Measurements from ENCODE around the gene DCHS1. TPM values are rescaled to one million over a fixed set of nuclear protein-coding genes. Genes with fewer than 3 reads are reported as not detected.

DCHS1 gene
- total RNA-seq, 1 experiment from 2014 or later: 14.2 TPM

GRCh38 chr11:6666302-6667183 is 10.9 kb upstream of the DCHS1 start:
- Mint-ChIP-seq H3K4me1 (no peaks in the 10 kb centered on the region), H3K4me3 (no peak overlapping the region), H3K27ac (no peak overlapping the region), H3K36me3 (no peaks in the 10 kb centered on the region), H3K9me3 (no peaks in the 10 kb centered on the region), H3K27me3 (ENCODE audit: low read depth) (peaks cover 2% of the 10 kb centered on the region; the same call in 1 of the 2 replicates)
- ChIA-PET CTCF (interaction anchor here (0.6 to 3.0 kb wide), 9 partner anchors 8 to 408 kb away, joined by 3 to 13 read pairs (median 6); partner anchors contain the start of genes MRPL17 and TAF10), POLR2A (no interaction called here)
- DNase-seq (ENCODE audit: low spot score) (no peak), ATAC-seq (no peak)
- no peak for TF ChIP-seq SMAD4 (CRISPR knock-in tag; IDR thresholded peaks at IDR 0.05)
- no peak for TF ChIP-seq GRHL2 (CRISPR knock-in tag; IDR thresholded peaks at IDR 0.05; ENCODE audit: insufficient replicate concordance, severe bottlenecking)
- TF ChIP-seq EMX1 (CRISPR knock-in tag; IDR thresholded peaks at IDR 0.05): no peak
- TF ChIP-seq RORB (CRISPR knock-in tag; IDR thresholded peaks at IDR 0.05): no peak
- TF ChIP-seq PREB (CRISPR knock-in tag; IDR thresholded peaks at IDR 0.05; ENCODE audit: borderline replicate concordance): no peak
- TF ChIP-seq AR (CRISPR knock-in tag; IDR thresholded peaks at IDR 0.05): no peak
- TF ChIP-seq TEAD1 (CRISPR knock-in tag; IDR thresholded peaks at IDR 0.05): no peak
- no peak for TF ChIP-seq FOXP4 (CRISPR knock-in tag; IDR thresholded peaks at IDR 0.05)
- TF ChIP-seq NFYB (CRISPR knock-in tag; conservative IDR thresholded peaks at IDR 0.05; ENCODE audit: low read depth): no peak
- TF ChIP-seq SP1 (CRISPR knock-in tag; conservative IDR thresholded peaks at IDR 0.05): no peak
- no peak for TF ChIP-seq ATF3 (CRISPR knock-in tag; conservative IDR thresholded peaks at IDR 0.05)
- no peak for TF ChIP-seq CREM (CRISPR knock-in tag; IDR thresholded peaks at IDR 0.05)
- TF ChIP-seq ZNF121 (CRISPR knock-in tag; IDR thresholded peaks at IDR 0.05): no peak
- TF ChIP-seq SMAD3 (CRISPR knock-in tag; IDR thresholded peaks at IDR 0.05; ENCODE audit: borderline replicate concordance): no peak
- TF ChIP-seq USF2 (CRISPR knock-in tag; IDR thresholded peaks at IDR 0.05): no peak
- TF ChIP-seq TP53 (CRISPR knock-in tag; IDR thresholded peaks at IDR 0.05): no peak
- no peak for TF ChIP-seq ZNF416 (CRISPR knock-in tag; IDR thresholded peaks at IDR 0.05)

GRCh38 chr11:6664551-6664950 is 8.9 kb upstream of the DCHS1 start:
- H3K4me1 Mint-ChIP-seq: no peaks in the 10 kb centered on the region
- no peak overlapping the region for H3K4me3 Mint-ChIP-seq
- ChIA-PET CTCF (no interaction called here), POLR2A (no interaction called here)
- H3K27ac Mint-ChIP-seq: no peak overlapping the region
- DNase-seq (ENCODE audit: low spot score) (no peak), ATAC-seq (no peak)
- 0 out of 2 replicates have a peak, but pooled peaks cover 2% of the 10 kb centered on the region for H3K27me3 Mint-ChIP-seq (ENCODE audit: low read depth)
- no peaks in the 10 kb centered on the region for H3K36me3 Mint-ChIP-seq
- H3K9me3 Mint-ChIP-seq: no peaks in the 10 kb centered on the region
- TF ChIP-seq PREB (CRISPR knock-in tag; IDR thresholded peaks at IDR 0.05; ENCODE audit: borderline replicate concordance) (no peak), ZNF281 (CRISPR knock-in tag; IDR thresholded peaks at IDR 0.05) (no peak), PRDM15 (CRISPR knock-in tag; IDR thresholded peaks at IDR 0.05) (no peak)
